ENCODE data around the gene ZNF775. TPM values are rescaled to one million over a fixed set of nuclear protein-coding genes. Genes with fewer than 3 reads are reported as not detected.

ZNF775 gene
- total RNA-seq, 1 experiment from 2014 or later: 3.8 TPM

- DNase-seq (ENCODE audit: extremely low read depth, low read depth): no peak
These were observed 31.0 kb downstream of the ZNF775 start for GRCh38 chr7:150410131-150410530.

DNA sequence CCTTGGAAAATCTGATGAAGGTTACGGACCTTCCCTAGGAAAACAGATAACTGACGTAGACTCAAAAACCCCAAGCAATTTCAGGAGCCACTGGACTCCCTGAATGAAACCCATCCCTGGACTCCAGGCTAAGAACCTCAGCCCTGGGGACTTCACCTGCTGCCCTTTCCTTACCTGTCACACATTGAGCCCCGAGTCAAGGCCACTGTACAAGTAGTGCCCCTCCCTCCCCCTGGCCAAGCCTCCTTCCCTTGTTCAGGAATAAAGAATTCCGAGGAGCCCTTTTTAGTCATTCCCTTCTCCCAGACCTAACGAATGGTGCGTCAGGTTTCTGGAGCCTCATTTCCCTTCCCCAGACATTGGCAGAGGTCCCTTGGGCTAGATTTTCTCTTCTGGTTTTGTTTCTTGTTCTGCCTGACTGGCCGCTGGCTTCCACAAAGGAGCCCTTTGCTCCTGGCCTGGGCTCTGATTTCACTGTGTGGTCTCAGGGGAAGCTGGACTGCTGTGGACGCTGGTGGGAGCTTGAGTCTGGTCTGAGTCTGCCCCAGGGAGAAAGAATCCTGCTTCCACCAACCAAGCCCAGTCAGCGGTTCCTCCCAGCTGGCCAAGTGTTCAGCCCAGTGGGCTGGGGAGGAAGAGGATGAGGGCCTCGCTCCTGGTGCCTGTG is 31.7 kb downstream of the ZNF775 start:
- no peak for DNase-seq (ENCODE audit: extremely low read depth, low read depth)

- DNase-seq (ENCODE audit: extremely low read depth, low read depth): no peak
These were observed 32.5 kb downstream of the ZNF775 start for GRCh38 chr7:150411606-150412005.

- DNase-seq (ENCODE audit: extremely low read depth, low read depth): no peak
These were observed 32.9 kb downstream of the ZNF775 start for GRCh38 chr7:150412016-150412415.

- no peak for DNase-seq (ENCODE audit: extremely low read depth, low read depth)
These were observed 33.7 kb downstream of the ZNF775 start for GRCh38 chr7:150412518-150413488.

DNA sequence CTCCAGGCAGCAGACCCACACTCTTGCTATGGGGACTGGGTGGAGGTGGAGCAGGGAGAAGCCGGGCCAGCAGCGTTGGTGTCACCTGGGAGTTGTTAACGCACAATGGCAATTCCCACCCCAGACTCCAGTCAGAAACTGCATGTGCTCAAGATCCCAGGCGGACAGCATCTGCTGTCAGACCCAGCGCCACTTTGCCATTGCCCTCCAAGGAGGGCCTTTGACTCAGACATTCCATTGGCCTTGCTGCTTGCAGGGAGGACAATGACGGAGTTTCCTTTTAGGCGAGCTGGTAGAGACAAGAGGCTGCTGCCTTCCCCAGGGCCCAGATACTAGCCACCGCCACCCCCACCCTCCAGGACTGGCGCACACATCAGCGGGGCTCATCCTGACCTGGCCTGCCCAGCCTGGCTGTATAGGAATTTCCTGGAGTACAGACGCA is 34.5 kb downstream of the ZNF775 start:
- DNase-seq (ENCODE audit: extremely low read depth, low read depth): no peak

DNA sequence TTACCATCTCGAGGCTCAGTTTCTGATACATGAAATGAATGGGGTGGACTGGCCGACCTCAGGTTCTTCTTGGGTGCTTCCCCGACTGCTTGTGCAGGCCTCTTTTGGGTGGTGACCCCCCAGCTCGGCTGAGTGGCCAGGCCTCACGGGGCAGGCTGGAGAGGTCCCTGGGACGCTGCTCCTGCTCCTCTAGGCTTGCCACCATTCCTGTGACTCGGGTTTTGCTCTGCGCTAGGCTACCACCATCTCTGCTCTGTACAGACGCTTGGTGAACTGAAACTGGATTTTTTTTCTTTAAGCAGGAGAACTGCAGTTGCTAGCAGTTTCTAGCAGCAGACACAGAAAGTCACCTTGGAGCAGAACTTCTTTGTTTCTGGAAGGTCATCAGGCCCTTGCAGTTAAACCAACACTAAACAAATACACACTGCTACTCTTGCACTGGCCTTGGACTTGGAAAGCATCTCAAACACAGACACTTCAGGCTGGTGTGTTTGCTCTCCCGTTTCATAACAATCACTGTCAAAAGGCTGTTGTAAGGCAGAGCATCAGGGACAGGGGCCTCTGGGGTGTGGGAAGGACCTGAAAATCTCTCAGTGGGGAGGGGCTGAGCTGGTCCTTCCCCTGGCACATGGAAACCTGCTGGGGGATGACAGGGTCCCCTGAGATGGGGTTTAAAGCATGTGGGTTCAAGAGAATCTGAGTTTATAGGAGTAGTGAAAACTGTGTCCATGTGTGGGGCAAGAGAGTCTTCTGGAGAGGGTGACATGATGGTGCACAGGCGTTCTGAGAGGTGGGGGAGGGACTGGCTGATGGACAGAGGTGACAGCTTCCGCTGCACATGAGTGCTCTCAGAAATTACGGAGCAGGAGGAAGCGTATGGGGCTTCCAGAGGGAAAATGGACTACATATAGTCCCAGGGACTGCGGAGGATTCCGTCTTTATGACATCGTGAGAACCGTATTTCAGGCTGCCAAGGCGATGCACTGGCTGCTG is 36.3 kb downstream of the ZNF775 start:
- DNase-seq (ENCODE audit: extremely low read depth, low read depth): no peak

DNA sequence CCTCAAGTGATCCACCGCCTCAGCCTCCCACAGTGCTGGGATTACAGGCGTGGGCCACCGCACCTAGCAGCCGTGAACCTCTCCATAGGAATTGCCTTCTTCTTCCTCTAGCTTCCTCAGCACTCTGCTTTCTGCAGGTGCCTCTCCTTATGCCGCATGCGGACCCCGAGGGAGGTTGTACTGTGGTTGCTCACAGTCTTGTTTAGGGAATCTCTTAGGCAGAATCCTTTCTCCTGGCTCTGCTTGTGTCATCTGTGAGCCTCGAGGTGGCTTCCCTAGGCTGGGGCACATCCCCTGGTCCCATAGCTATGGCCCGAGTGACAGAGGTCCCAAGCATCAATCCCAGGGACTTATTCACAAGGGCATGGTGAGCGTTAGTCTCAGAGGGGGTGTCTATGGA is 38.1 kb downstream of the ZNF775 start:
- no peak for DNase-seq (ENCODE audit: extremely low read depth, low read depth)

DNA sequence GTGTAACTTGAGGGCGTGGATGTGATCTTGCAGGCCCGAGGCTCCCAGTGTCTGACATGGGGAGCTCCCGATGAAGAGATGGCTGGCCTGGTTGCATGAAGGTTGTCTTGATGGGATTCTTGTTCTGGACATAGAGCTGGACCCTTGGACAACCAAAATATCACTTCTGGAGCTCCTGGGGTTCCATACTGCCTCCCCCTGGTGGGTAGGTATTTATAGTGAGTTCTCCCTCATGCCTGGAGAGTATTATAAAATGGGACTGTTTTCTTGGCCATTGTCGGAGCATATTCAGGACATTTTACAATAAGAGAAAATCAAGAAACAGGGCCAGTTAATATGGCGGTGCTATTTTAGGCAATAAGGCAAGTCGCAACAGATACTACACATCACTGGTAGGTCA is 38.7 kb downstream of the ZNF775 start:
- no peak for DNase-seq (ENCODE audit: extremely low read depth, low read depth)

DNA sequence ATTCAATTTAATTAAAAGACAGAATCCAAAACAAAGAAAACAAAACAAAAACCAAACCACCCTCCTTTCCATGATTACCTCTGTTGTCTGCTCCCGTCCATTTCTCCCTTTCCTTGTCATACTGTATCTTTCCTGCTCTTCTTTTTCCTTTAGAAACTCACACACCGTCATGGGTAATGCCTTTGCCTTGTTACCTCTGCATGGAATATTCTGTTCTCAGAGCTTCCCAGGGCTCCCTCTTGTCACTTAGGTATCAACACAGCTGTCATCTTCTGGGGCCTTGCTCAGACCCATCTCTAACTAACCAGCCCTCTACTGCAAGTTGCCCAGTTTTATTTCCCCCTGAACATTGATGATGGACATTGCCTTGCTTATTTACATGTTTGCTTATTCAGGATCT is 41.1 kb downstream of the ZNF775 start:
- DNase-seq (ENCODE audit: extremely low read depth, low read depth): no peak

- DNase-seq (ENCODE audit: extremely low read depth, low read depth): peak; percentile 76
These were observed 42.0 kb downstream of the ZNF775 start for GRCh38 chr7:150420987-150421674.

DNA sequence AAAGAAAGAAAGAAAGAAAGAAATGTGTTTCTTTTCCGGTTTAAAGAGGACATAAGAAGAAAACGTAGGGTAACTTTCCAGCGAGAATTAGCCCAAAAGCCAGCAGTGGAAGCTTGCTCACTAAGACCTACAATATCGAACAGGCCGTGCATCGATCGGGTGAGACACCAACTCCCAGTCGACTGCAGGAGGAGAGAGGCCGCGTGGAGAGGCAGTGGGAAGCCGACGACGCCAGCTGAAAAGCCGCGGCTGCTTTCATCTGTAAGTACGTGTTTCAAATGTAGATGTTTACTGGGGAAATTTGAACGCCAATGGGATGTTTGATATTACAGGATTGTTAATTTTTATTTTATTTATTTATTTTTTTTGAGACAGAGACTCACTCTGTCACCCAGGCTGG is 42.7 kb downstream of the ZNF775 start:
- DNase-seq (ENCODE audit: extremely low read depth, low read depth): no peak

DNA sequence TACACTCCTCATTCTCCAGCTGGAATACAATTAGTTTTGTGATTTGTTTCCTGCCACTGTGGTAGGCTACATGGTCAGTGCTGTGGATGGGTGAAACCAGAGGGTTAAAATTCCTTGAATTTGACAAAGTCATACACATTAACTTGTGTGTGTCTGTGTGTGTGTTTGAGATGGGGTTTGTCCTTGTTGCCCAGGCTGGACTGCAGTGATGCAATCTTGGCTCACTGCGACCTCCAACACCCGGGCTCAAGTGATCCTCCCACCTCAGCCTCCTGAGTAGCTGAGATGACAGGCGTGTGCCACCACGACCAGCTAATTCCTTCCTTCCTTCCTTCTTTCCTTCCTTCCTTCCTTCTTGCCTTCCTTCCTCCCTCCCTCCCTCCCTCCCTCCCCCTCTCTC is 46.5 kb downstream of the ZNF775 start:
- no peak for DNase-seq (ENCODE audit: extremely low read depth, low read depth)

DNA sequence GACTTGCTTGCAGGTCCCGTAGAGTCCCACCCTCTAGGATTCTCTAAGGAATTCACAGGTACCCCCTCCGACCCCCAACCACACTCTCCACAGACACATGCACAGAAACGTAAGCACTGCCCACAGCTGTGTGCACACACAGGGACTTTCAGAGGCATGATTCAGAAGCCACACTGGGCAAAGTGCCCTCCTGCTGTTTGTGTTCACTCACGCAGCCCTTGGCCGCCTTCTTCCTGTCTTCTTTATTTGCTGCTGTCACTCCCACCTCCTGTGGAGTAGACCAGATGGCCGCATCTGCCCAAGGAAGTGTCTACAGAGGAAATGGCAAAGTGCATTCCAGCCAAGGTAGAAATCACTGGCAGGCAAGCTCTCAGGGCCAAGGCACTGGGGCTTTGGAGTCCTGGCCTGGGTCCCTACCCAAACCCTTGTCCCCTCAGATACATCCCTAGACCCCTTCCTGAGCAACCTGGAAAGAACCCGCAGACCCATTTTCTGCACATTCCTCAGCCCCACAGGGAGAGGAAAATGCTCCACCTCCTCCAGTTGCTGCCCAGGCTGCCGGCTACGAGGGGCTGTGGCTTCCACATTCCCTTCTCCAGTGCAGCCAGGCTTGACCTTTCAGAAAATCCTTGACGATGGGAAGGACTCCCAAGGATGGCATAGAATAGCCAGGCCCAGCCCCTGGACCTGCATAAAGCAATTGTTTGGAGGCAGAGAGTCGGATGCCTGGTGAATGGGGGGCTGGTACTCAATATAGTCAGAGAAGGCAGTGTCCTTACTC is 49.7 kb downstream of the ZNF775 start:
- no peak for DNase-seq (ENCODE audit: extremely low read depth, low read depth)

DNA sequence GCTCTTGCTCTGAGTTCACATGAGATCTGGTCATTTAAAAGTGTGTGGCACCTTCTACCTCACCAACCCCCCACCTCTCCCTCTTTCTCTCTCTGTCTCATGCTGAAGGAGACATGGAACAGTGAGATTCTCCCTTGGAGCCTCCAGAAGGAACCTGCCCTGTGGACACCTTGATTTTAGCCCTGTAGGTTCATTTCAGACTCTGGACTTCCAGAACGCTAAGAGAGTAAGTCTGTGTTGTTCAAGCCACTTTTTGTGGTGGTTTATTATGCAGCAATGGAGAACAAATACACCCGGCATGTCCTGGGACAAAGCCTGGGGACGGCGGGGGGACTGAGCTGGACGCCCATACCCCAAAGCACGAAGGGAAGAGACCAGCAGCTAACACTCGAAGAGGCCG is 50.6 kb downstream of the ZNF775 start:
- no peak for DNase-seq (ENCODE audit: extremely low read depth, low read depth)

DNA sequence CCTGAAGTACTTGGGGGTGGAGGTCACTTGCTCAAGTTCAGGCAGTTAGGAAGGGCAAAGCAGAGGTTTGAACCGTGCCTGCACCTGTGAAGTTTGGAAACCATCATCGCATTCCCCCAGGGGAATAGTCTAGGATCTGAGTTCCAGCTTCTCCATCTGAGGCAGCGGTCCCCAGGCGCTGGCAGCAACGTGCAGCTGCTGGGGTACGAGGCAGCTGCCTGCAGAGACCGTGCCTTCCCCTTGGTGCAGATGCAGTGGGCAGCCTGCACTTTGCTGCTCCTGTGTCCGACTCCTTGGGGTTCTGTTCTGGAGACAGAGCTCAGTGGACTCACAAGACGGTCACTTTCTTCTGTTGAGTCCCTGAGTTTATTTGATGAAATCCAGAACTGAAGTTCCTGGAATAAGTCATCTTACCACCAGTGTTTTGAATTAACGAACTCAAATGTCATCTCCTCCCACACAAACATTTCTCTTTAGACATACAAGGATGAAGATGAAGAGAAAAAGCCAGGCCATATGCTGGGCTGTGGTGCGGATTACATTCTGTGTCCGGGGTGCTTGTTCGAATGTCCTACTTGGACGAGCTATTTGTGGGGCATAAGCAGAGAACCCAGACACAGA is 51.4 kb downstream of the ZNF775 start:
- no peak for DNase-seq (ENCODE audit: extremely low read depth, low read depth)

GRCh38 chr7:150431839-150432658 is 52.9 kb downstream of the ZNF775 start:
- no peak for DNase-seq (ENCODE audit: extremely low read depth, low read depth)

All from NCI-H460 (cell line).